ENCODE results near the gene FCN1.

DNA sequence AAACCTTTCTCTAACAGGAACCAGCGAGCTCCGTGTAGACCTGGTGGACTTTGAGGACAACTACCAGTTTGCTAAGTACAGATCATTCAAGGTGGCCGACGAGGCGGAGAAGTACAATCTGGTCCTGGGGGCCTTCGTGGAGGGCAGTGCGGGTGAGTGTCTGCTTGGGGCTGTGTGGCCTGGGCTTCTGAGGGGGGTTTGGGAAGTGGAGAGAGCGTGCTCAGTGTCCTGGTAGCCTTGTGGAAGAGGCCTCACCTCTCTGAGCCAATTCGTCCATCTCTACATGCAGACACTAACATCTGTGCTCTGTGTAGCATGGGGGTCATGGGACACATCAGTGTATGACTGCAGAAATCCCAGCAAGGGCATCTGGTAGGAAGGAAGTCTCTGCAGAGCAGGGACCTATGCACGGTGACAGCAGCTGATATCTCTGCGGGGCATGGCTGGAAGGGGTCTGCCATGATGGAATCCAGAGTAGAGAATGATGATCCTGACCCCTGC is 31.2 kb downstream of the FCN1 start:
- TF ChIP-seq, protein P1, sequence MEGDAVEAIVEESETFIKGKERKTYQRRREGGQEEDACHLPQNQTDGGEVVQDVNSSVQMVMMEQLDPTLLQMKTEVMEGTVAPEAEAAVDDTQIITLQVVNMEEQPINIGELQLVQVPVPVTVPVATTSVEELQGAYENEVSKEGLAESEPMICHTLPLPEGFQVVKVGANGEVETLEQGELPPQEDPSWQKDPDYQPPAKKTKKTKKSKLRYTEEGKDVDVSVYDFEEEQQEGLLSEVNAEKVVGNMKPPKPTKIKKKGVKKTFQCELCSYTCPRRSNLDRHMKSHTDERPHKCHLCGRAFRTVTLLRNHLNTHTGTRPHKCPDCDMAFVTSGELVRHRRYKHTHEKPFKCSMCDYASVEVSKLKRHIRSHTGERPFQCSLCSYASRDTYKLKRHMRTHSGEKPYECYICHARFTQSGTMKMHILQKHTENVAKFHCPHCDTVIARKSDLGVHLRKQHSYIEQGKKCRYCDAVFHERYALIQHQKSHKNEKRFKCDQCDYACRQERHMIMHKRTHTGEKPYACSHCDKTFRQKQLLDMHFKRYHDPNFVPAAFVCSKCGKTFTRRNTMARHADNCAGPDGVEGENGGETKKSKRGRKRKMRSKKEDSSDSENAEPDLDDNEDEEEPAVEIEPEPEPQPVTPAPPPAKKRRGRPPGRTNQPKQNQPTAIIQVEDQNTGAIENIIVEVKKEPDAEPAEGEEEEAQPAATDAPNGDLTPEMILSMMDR (conservative IDR thresholded peaks at IDR 0.05 in 1 of 2, IDR thresholded peaks at IDR 0.05 in 1 of 2; ENCODE audit: low read depth in 1 of 2, low read length in 2 of 2): no peak
- no peak for TF ChIP-seq EZH2 (IDR thresholded peaks at IDR 0.05; ENCODE audit: low read length, missing control alignments)

All from fibroblast of lung (primary cell).